Esophagus muscularis mucosa (tissue), 4 donors: ENCODE data around the gene ATP1A4. TPM values are rescaled to one million over a fixed set of nuclear protein-coding genes. Genes with fewer than 3 reads are reported as not detected.

ENCODE experiments used
- DNase-seq: peaks from one replicate; pipeline ENCODE4 v3.0.0-alpha.2; 2017; ENCODE audit errors: extremely low spot score
- H3K27ac ChIP-seq, 4 donors: fragments of 200-600 bp; sonication (generic); replicated peaks in 1 of 4; 1 replicate in 3 of 4; 2 replicates in 1 of 4; pipeline ENCODE4 v1.5.1; 2016 to 2019; ENCODE audit warnings: mild to moderate bottlenecking in 1 of 4
- H3K27me3 ChIP-seq, 4 donors: fragments of 200-600 bp; sonication (generic); one replicate each; pipeline versions ENCODE4 v1.5.1 to v1.6.0; 2016 to 2019
- H3K36me3 ChIP-seq, 4 donors: fragments of 200-600 bp; sonication (generic); one replicate each; pipeline ENCODE4 v1.5.1; 2016 to 2019
- H3K4me1 ChIP-seq, 4 donors: fragments of 200-600 bp; sonication (generic); one replicate each; pipeline ENCODE4 v1.5.1; 2016 to 2019
- H3K4me3 ChIP-seq, 4 donors: fragments of 200-600 bp; sonication (generic); 1 replicate in 2 of 4; 2 replicates in 2 of 4; pipeline ENCODE4 v1.5.1; 2016 to 2019; ENCODE audit warnings: mild to moderate bottlenecking in 4 of 4, moderate library complexity in 1 of 4
- H3K9me3 ChIP-seq, 4 donors: fragments of 200-600 bp; sonication (generic); 1 replicate in 3 of 4; 2 replicates in 1 of 4; pipeline ENCODE4 v1.5.1; 2016 to 2019
- CTCF ChIP-seq, 3 experiments: fragments of 200-600 bp in 2 of 3; fragments of 450-650 bp in 1 of 3; sonication (generic) in 2 of 3; IDR thresholded peaks; one replicate each; pipeline ENCODE4 v1.5.1; 2017 to 2019; ENCODE audit warnings: antibody characterized with exemption in 3 of 3, mild to moderate bottlenecking in 2 of 3, moderate library complexity in 1 of 3
- EP300 ChIP-seq: sonication (generic); formaldehyde crosslinking; IDR thresholded peaks from one replicate; pipeline ENCODE4 v1.6.1; 2017; ENCODE audit warnings: antibody characterized with exemption
- POLR2A ChIP-seq: fragments of 450-650 bp; IDR thresholded peaks from one replicate; pipeline ENCODE4 v1.6.1; 2017; ENCODE audit warnings: antibody characterized with exemption, moderate library complexity, mild to moderate bottlenecking, low read depth
- POLR2AphosphoS5 ChIP-seq, 2 donors: sonication (generic); formaldehyde crosslinking; IDR thresholded peaks; one replicate each; pipeline ENCODE4 v1.6.1; 2017; ENCODE audit warnings: antibody characterized with exemption in 2 of 2
- WGBS: methylation state at CpG from one replicate; pipeline ENCODE4 v1.1.5; 2018; 5-methylcytosine and 5-hydroxymethylcytosine counted together
- intact Hi-C: fragments of 100-400 bp; cut with DNase I; formaldehyde crosslinking; loops from one replicate; pipeline ENCODE4 v1.15.1; 2023
- total RNA-seq, 4 donors: library from RNA; depleted of rRNA; stranded (reverse); fragments of >200 nt; gene quantifications; one replicate each; pipeline versions ENCODE4 v1.1.0 to v1.2.1, GENCODE V29; 2016

ATP1A4 gene
- total RNA-seq, 4 donors from 2014 or later = 0.17 to 2.1 (median 0.98) TPM; not detected in 1

GRCh38 chr1:160158534-160158933 lies 7.1 kb downstream of the ATP1A4 start:
- Histone ChIP-seq H3K27ac (no peak overlapping the region), H3K36me3 (no peaks in the 10 kb centered on the region), H3K4me1 (no peaks in the 10 kb centered on the region), H3K4me3 (no peak overlapping the region), H3K9me3 (no peaks in the 10 kb centered on the region), H3K27me3 (no peaks in the 10 kb centered on the region)
- no peak for DNase-seq
- WGBS = 90% methylated on average over 4 of the region's 4 CpGs
- intact Hi-C loops = no loop called here
- TF ChIP-seq EP300 (no peak), POLR2AphosphoS5 (IDR thresholded peaks at IDR 0.05) (no peak), CTCF (IDR thresholded peaks at IDR 0.05) (no peak), POLR2A (no peak)

- Histone ChIP-seq H3K36me3 (no peaks in the 10 kb centered on the region), H3K4me1 (no peaks in the 10 kb centered on the region), H3K27me3 (no peaks in the 10 kb centered on the region), H3K4me3 (no peak overlapping the region), H3K27ac (no peak overlapping the region), H3K9me3 (no peaks in the 10 kb centered on the region)
- no peak for DNase-seq
- intact Hi-C loops = no loop called here
- TF ChIP-seq CTCF (IDR thresholded peaks at IDR 0.05) (no peak), EP300 (no peak), POLR2A (no peak), POLR2AphosphoS5 (IDR thresholded peaks at IDR 0.05) (no peak)
Observed at GRCh38 chr1:160159846-160160245, 8.4 kb downstream of the ATP1A4 start.

GRCh38 chr1:160161965-160162705 lies 10.7 kb downstream of the ATP1A4 start:
- no peak overlapping the region for H3K4me3 ChIP-seq
- no peaks in the 10 kb centered on the region for H3K4me1 ChIP-seq
- no peaks in the 10 kb centered on the region for H3K9me3 ChIP-seq
- intact Hi-C loops = no loop called here
- H3K36me3 ChIP-seq = no peaks in the 10 kb centered on the region
- H3K27ac ChIP-seq = no peak overlapping the region
- WGBS = 42% methylated on average over 6 of the region's 6 CpGs
- TF ChIP-seq EP300 = no peak
- no peak for TF ChIP-seq POLR2A
- TF ChIP-seq CTCF (IDR thresholded peaks at IDR 0.05) = peak; percentile 36 to 49 (median 47)
- no peak for TF ChIP-seq POLR2AphosphoS5 (IDR thresholded peaks at IDR 0.05)
- no peaks in the 10 kb centered on the region for H3K27me3 ChIP-seq
- no peak for DNase-seq

- no peak for DNase-seq
- intact Hi-C loops = no loop called here
- no peaks in the 10 kb centered on the region for H3K9me3 ChIP-seq
- no peaks in the 10 kb centered on the region for H3K36me3 ChIP-seq
- 68% methylated on average over 2 of the region's 2 CpGs for WGBS
- TF ChIP-seq CTCF (IDR thresholded peaks at IDR 0.05) = no peak
- no peak for TF ChIP-seq EP300
- TF ChIP-seq POLR2A = no peak
- no peak for TF ChIP-seq POLR2AphosphoS5 (IDR thresholded peaks at IDR 0.05)
- H3K27ac ChIP-seq = no peak overlapping the region
- no peaks in the 10 kb centered on the region for H3K27me3 ChIP-seq
- H3K4me1 ChIP-seq = no peaks in the 10 kb centered on the region
- H3K4me3 ChIP-seq = no peak overlapping the region
Observed at GRCh38 chr1:160162931-160163330, 11.5 kb downstream of the ATP1A4 start.

- no peaks in the 10 kb centered on the region for H3K4me1 ChIP-seq
- H3K4me3 ChIP-seq = no peak overlapping the region
- intact Hi-C loops = no loop called here
- H3K9me3 ChIP-seq = no peaks in the 10 kb centered on the region
- H3K27ac ChIP-seq = no peak overlapping the region
- no peak for DNase-seq
- no peaks in the 10 kb centered on the region for H3K27me3 ChIP-seq
- H3K36me3 ChIP-seq = no peaks in the 10 kb centered on the region
- 100% methylated on average over 1 of the region's 1 CpG for WGBS
- TF ChIP-seq CTCF (IDR thresholded peaks at IDR 0.05) = no peak
- TF ChIP-seq EP300 = no peak
- no peak for TF ChIP-seq POLR2A
- no peak for TF ChIP-seq POLR2AphosphoS5 (IDR thresholded peaks at IDR 0.05)
Observed at GRCh38 chr1:160163615-160164014, 12.2 kb downstream of the ATP1A4 start.
